Ishikawa (cell line): Measurements from ENCODE around the gene MYRIP.

ENCODE experiments used
- CEBPB ChIP-seq: IDR thresholded peaks from 2 replicates; pipeline ENCODE4 v1.6.1; 2012
- CREB1 ChIP-seq: IDR thresholded peaks from 2 replicates; pipeline ENCODE4 v1.6.1; 2012; ENCODE audit warnings: low read depth
- EGR1 ChIP-seq: IDR thresholded peaks from 2 replicates; pipeline ENCODE4 v1.6.1; 2012
- EP300 ChIP-seq: IDR thresholded peaks from 2 replicates; pipeline ENCODE4 v1.6.1; 2012; ENCODE audit warnings: borderline replicate concordance
- FOXM1 ChIP-seq: IDR thresholded peaks from 2 replicates; pipeline ENCODE4 v1.6.1; 2012; ENCODE audit warnings: low read depth, borderline replicate concordance
- MAX ChIP-seq: IDR thresholded peaks from 2 replicates; pipeline ENCODE4 v1.6.1; 2012
- NFIC ChIP-seq: IDR thresholded peaks from 2 replicates; pipeline ENCODE4 v1.6.1; 2012
- RAD21 ChIP-seq: IDR thresholded peaks from 2 replicates; pipeline ENCODE4 v1.6.1; 2012; ENCODE audit warnings: low read depth
- REST ChIP-seq: IDR thresholded peaks from 2 replicates; pipeline ENCODE4 v1.6.1; 2012; ENCODE audit warnings: low read depth, mild to moderate bottlenecking
- TAF1 ChIP-seq: IDR thresholded peaks from 2 replicates; pipeline ENCODE4 v1.6.1; 2012; ENCODE audit warnings: low read depth, mild to moderate bottlenecking
- TCF12 ChIP-seq: IDR thresholded peaks from 2 replicates; pipeline ENCODE4 v1.6.1; 2012; ENCODE audit warnings: low read depth
- TEAD4 ChIP-seq: IDR thresholded peaks from 2 replicates; pipeline ENCODE4 v1.6.1; 2012
- USF1 ChIP-seq: IDR thresholded peaks from 2 replicates; pipeline ENCODE4 v1.6.1; 2012
- YY1 ChIP-seq: IDR thresholded peaks from 2 replicates; pipeline ENCODE4 v1.6.1; 2012; ENCODE audit warnings: low read depth
- ZBTB7A ChIP-seq: IDR thresholded peaks from 2 replicates; pipeline ENCODE4 v1.6.1; 2012; ENCODE audit warnings: low read depth

The MYRIP gene

GRCh38 chr3:39981547-39982184, 172.3 kb downstream of the MYRIP start:
- TF ChIP-seq USF1 (no peak), NFIC (no peak), REST (no peak), FOXM1 (no peak), ZBTB7A (no peak), RAD21 (no peak), TEAD4 (no peak), TCF12 (no peak), MAX (no peak), YY1 (no peak), CEBPB (no peak), TAF1 (no peak), EP300 (no peak), EGR1 (no peak), CREB1 (no peak)

- TF ChIP-seq TEAD4, result no peak
- TF ChIP-seq NFIC, result no peak
- TF ChIP-seq EGR1, result no peak
- TF ChIP-seq ZBTB7A, result no peak
- no peak for TF ChIP-seq YY1
- TF ChIP-seq FOXM1, result no peak
- no peak for TF ChIP-seq USF1
Observed at GRCh38 chr3:39982665-39983357, 173.4 kb downstream of the MYRIP start.

- no peak for TF ChIP-seq CREB1
Observed at GRCh38 chr3:39989746-39990145, 180.3 kb downstream of the MYRIP start.

- TF ChIP-seq RAD21, result peak; percentile 83
- TF ChIP-seq MAX, result no peak
- no peak for TF ChIP-seq CEBPB
- no peak for TF ChIP-seq REST
- no peak for TF ChIP-seq YY1
Observed at GRCh38 chr3:39990532-39990931, 181.1 kb downstream of the MYRIP start.

GRCh38 chr3:40008796-40009195, 199.4 kb downstream of the MYRIP start:
- no peak for TF ChIP-seq EGR1
- TF ChIP-seq NFIC, result no peak
- no peak for TF ChIP-seq ZBTB7A
- TF ChIP-seq CEBPB, result no peak
- no peak for TF ChIP-seq REST
- TF ChIP-seq CREB1, result no peak
- TF ChIP-seq YY1, result no peak
- TF ChIP-seq USF1, result no peak
- TF ChIP-seq TEAD4, result no peak
- TF ChIP-seq EP300, result no peak
